ENCODE data around the gene FSD1L.
"Not testable (repeated sequence)": the region's sequence is repeated elsewhere in the genome, so short reads cannot be mapped to it uniquely, and the experiment has no call there.

Gene FSD1L

GRCh38 chr9:105484226-105484625 is 36.4 kb downstream of the FSD1L start:
- no peak for DNase-seq (ENCODE audit: low spot score)

- no peak for DNase-seq (ENCODE audit: low spot score)
Observed at GRCh38 chr9:105485131-105485530, 37.3 kb downstream of the FSD1L start.

DNA sequence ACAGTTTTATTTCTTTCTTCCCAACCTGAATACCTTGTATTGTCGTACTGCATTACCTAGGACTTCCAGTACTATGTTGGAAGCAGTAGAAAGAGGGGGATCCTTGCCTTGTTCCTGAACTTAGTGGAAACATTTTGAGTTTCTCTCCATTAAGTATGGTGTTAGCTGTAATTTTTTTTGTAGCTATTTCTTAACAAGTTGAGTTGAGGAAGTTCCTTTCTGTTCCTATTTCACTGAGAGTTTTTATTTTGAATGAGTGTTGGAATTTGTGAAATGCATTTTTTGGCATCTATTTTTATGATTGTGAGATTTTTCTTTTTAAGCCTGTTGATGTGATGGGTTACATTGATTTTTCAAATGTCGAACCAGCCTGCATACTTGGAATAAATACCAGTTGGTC is 49.0 kb downstream of the FSD1L start:
- no peak for DNase-seq (ENCODE audit: low spot score)

DNA sequence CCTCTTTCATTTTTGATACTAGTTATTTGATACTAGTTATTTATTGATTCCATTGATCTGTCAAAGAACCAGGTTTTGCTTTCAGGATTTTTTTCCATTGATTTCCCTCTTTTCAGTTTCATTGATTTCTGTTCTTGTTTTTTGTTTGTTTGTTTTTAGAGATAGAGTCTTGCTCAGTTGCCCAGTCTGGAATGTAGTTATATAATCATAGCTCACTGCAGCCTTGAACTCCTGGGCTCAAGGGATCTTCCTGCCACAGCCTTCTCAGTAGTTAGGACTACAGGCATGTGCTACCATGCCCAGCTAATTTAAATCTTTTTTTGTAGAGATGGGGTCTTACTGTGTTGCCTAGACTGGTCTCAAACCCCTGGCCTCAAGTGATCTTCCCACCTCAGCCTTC is 49.9 kb downstream of the FSD1L start:
- no peak for DNase-seq (ENCODE audit: low spot score)

GRCh38 chr9:105500108-105500766 is 52.4 kb downstream of the FSD1L start:
- DNase-seq (ENCODE audit: low spot score), result no peak

DNA sequence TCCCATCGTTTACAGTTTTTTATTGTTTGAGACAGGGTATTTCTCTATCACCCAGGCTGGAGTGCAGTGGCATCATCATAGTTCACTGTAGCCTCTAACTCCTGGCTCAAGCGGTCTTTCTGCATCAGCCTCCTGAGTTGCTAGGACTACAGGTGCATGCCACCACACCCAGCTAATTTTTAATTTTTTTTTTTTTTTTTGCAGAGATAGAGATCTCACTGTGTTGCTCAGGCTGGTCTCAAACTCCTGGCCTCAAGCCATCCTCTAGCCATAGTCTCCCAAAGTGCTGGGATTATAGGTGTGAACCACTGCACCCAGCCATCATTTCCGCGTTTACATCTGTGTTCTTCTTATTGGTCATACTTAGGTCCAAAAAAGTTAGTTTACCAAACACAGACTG is 53.6 kb downstream of the FSD1L start:
- no peak for DNase-seq (ENCODE audit: low spot score)

DNA sequence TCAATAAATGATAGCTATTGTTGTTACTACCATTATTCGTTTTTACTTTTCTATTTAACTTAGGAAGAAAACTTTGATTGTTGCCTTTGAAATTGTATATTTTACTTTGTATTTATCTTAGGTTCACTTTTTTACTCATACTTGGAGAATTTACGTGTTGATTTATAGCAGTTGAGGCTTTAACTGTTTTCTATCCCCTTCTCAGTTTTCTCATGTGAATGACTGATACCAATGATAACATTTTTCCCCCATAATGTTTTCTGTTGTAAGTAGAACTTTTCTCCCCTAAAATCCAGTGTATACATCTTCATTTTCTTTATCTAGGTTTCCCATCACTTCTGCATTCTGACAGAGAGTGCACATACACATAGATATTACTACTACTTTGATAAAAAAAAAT is 54.4 kb downstream of the FSD1L start:
- DNase-seq (ENCODE audit: low spot score), result no peak

DNA sequence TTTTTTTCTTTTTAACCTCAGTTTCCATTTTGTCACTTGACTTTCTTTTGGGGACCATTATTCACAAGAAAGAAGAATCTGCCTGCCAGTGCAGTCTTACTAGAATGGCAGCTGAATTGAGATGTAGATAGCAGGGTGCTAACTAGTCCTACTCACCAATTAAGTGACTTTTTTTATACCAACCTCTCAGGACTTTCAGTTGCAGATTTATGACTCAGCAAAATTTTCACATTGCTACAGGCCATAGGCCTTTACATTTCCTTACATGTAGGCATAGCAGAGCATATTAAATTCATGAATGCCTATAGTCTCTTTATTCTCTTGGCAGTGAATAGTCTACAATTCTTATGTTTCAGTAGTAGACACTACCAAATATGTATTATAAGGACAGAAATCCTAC is 56.0 kb downstream of the FSD1L start:
- DNase-seq (ENCODE audit: low spot score), result no peak

GRCh38 chr9:105507096-105507790 is 59.4 kb downstream of the FSD1L start:
- no peak for DNase-seq (ENCODE audit: low spot score)

DNA sequence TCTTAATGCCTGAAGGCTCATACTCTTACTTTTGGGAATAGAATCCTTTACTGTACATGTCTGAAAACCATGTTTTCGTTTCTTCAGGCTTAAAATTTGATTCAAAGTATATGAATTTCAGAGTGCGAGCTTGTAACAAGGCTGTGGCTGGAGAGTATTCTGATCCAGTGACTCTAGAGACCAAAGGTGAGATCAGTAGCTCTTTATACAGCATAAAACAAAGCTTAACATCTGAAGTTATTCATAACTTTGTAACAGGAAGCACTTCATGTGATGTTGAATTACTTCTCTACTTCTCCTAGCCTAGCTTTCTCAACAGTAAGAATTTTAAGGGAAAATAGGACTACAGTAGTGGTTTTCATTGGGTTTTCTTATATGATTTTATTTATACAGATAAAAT is 60.7 kb downstream of the FSD1L start:
- DNase-seq (ENCODE audit: low spot score), result no peak

- no peak for DNase-seq (ENCODE audit: low spot score)
Observed at GRCh38 chr9:105510024-105510423, 62.2 kb downstream of the FSD1L start.

DNA sequence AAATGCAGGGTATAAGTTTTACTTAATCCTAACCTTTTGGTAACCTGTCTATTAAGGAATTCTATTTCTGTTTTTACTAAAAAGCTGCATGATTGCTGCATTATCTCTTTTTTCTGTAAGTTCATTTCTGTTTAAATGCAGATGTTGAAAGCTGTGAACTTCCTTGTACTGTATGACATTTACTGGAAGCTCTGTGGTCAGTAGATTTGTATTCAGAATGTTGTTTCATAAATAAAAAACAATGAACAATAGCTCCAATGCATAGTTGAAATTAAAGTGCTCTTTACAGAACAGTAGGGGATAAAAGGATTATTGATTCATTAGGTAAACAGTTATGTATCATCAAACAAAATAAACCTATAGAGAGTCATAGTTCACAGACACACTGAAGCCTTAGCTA is 63.6 kb downstream of the FSD1L start:
- DNase-seq (ENCODE audit: low spot score), result no peak

DNA sequence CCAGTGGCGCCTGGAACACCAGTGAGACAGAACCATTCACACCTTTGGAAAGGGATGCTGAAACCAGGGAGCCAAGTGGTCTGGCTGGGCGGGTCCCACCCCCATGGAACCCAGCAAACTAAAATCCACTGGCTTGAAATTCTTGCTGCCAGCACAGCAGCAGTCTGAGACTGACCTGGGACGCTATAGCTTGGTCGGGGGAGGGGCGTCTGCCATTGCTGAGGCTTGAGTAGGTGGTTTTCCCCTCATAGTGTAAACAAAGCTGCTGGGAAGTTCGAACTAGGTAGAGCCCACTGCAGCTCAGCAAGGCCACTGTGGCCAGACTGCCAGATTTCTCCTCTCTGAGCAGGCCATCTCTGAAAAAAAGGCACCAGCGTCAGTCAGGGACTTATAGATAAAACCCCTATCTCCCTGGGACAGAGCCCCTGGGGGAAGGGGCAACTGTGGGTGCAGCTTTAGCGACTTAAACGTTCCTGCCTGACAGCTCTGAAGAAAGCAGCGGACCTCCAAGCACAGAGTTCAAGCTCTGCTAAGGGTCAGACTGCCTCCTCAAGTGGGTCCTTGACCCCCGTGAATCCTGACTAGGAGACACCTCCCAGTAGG is 68.1 kb downstream of the FSD1L start:
- DNase-seq (ENCODE audit: low spot score), result no peak

GRCh38 chr9:105519710-105520369 is 72.0 kb downstream of the FSD1L start:
- not testable (repeated sequence) for DNase-seq (ENCODE audit: low spot score)

GRCh38 chr9:105520992-105521391 is 73.2 kb downstream of the FSD1L start:
- not testable (repeated sequence) for DNase-seq (ENCODE audit: low spot score)

- DNase-seq (ENCODE audit: low spot score), result not testable (repeated sequence)
Observed at GRCh38 chr9:105522618-105523385, 75.0 kb downstream of the FSD1L start.

DNA sequence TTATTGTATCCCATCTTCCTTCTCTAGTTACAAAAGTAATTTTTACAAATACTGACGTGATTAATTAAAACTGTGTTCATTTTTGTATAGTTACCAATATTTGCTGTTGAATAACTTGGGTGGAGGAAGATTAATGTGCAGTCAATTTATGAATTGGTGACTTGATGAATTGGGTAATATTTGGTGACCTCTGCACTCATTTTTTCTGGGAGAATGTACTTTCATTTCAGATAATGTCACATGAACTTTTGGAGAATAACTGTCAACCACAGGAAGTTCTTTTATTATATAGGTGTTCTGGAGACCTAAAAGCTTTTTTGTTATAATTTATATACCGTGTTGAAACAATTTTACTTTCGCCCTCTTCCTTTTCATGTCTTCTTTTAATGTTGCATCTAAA is 83.7 kb downstream of the FSD1L start:
- no peak for DNase-seq (ENCODE audit: low spot score)

DNA sequence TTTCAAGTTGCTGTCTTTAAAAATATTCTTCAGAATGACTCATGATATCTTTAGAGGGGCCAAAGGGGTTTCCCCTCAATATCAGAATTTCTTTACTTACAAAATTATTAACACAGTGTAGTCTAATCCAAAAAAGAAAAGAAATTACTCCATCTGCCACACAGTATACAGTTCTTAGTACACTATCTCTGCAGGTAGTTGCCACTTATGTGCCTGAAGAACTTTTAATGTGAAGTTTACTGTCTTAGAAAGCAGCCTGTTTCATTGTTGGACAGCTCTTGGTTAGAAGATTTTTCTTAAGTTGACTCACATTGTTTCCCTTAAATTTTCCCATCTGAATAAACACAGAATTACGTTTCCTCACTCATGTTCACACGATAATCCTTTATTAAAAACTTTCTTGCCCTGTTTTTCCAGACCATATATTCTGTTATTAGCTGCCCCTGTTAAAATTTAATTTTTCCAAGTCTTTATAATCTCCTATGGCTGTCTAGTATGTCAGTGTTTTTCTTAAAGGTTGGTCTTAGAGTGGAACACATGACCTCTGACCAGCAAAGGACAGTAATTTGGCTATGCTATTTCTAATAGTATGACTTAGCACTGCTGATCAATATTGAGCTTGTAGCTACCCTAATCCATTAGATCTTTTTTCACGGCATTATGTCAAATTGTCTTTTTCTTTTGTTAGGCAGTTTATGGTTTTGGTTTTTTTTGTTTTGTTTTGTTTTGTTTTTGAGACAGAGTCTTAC is 88.3 kb downstream of the FSD1L start:
- DNase-seq (ENCODE audit: low spot score), result no peak

GRCh38 chr9:105539452-105539851 is 91.6 kb downstream of the FSD1L start:
- no peak for DNase-seq (ENCODE audit: low spot score)

DNA sequence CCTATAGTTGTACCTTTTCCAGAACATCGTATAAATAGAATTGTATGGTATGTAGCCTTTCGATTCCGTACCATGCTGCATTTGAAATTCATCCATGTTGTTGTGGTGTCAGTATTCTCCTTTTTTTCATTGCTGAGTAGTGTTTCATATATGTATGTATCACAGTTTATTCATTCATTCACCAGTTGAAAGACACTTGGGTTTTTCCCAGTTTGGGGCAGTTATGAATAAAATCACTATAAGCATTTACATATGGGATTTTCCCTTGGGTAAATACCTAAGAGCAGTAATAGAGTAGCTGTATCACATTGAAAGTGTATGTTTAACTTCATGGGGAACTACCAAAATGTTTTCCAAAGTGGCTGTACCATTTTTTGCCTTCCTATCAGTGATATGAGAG is 94.0 kb downstream of the FSD1L start:
- DNase-seq (ENCODE audit: low spot score), result no peak

DNA sequence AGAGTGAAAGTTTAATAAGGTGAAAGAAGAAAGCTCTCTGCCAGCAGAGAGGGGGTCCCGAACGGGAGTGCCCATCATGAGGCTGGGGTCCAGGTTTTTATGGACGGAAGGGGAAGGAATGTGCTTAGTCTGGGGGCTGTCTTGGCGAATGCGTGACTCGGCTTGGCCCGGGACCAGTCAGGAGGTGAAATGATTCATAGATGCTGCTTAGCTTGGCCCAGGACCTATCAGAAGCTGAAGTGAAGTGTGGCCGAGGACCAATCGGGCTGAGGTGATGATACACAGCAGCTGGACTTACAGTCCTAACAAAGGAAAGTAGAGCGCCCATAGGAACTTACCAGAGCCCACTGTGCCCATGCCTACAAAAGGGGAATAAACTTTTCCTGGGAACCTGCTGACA is 106.2 kb downstream of the FSD1L start:
- DNase-seq (ENCODE audit: low spot score), result no peak

All from CD4-positive, alpha-beta T cell treated with Interleukin-15 for 4 hours (primary cell).